Psoas muscle (tissue), 8 donors: ENCODE results near the gene USP10. TPM values are rescaled to one million over a fixed set of nuclear protein-coding genes. Genes with fewer than 3 reads are reported as not detected.
A peak's percentile ranks its signal among the peaks of the same experiment; 100 is the strongest.
"Not testable (repeated sequence)": the region's sequence is repeated elsewhere in the genome, so short reads cannot be mapped to it uniquely, and the experiment has no call there.

Experiments used
- ATAC-seq, 4 donors: fragments of 200-7000 bp; cut with Tn5 transposase; one replicate each; pipeline ENCODE4 v1.9.1; 2020; ENCODE audit warnings: moderate library complexity in 3 of 4, mild to moderate bottlenecking in 2 of 4
- DNase-seq, 2 donors: peaks; one replicate each; pipeline ENCODE4 v3.0.0-alpha.2; 2020
- H3K27ac ChIP-seq: fragments of 200-600 bp; one replicate; pipeline ENCODE4 v1.8.0; 2022
- H3K27me3 ChIP-seq, 3 donors: fragments of 200-600 bp in 1 of 3; one replicate each; pipeline versions ENCODE4 v1.6.1 to v1.8.0; 2013 to 2022; ENCODE audit warnings: low read length in 2 of 3, mild to moderate bottlenecking in 2 of 3, moderate library complexity in 1 of 3; ENCODE audit not compliant: insufficient read depth in 3 of 3
- H3K36me3 ChIP-seq, 2 donors: fragments of 200-600 bp in 1 of 2; one replicate each; pipeline versions ENCODE4 v1.6.1 to v1.8.0; 2013 to 2022; ENCODE audit warnings: low read depth in 1 of 2, mild to moderate bottlenecking in 1 of 2, moderate library complexity in 1 of 2; ENCODE audit not compliant: insufficient read depth in 1 of 2
- H3K4me1 ChIP-seq: fragments of 200-600 bp; one replicate; pipeline ENCODE4 v1.8.0; 2022
- H3K4me3 ChIP-seq: fragments of 200-600 bp; one replicate; pipeline ENCODE4 v1.8.0; 2022; ENCODE audit warnings: mild to moderate bottlenecking
- H3K9me3 ChIP-seq: fragments of 200-600 bp; one replicate; pipeline ENCODE4 v1.8.0; 2022
- WGBS, 3 donors: extraction: QIAGEN DNeasy Blood & Tissue Kit; methylation state at CpG; one replicate each; pipeline versions ENCODE4 v1.1.6 to v1.1.7; 2013; 5-methylcytosine and 5-hydroxymethylcytosine counted together
- intact Hi-C, 2 donors: fragments of 100-400 bp; cut with DNase I; formaldehyde crosslinking; loops; one replicate each; pipeline versions ENCODE4 v1.11.0 to v1.14.2; 2022
- polyA plus RNA-seq, 3 donors: library from polyadenylated mRNA; stranded (reverse); fragments of 200-250 nt; gene quantifications; one replicate each; pipeline ENCODE4 v1.2.3, GENCODE V29; 2013
- total RNA-seq, 4 donors: library from RNA; stranded (reverse); fragmentation: NEBNext Ultra II Directional in 2 of 4; extraction: Animal tissue kit (Norgen Biotek cat#: 25700) in 2 of 4; gene quantifications; one replicate each; pipeline versions ENCODE4 v1.2.1 to v1.2.4, GENCODE V29; 2021 to 2023
- TF ChIP-seq, protein P1 (sequence below): fragments of 200-600 bp; IDR thresholded peaks from one replicate; pipeline ENCODE4 v1.8.0; 2022; ENCODE audit warnings: antibody characterized with exemption
- donor health status: healthy with polysubstance abuse.
- donor health status: DM: no; HTN: no; CAD: no; lungs with moderate emphysema.
- donor health status: Bipolar disorder and iron deficiency.
- donor health status: healthy.
- donor health status: DM: yes; HTN: yes; CAD: no.
- donor health status: DM: no; HTN: no; CAD: no.
- donor health status: DM: no; HTN: no; CAD: no.
- donor health status: DM: yes; HTN: yes; CAD: no.

USP10 gene
- total and polyA plus RNA-seq, 7 donors: 33.9 to 93.0 (median 69.2) TPM

DNA sequence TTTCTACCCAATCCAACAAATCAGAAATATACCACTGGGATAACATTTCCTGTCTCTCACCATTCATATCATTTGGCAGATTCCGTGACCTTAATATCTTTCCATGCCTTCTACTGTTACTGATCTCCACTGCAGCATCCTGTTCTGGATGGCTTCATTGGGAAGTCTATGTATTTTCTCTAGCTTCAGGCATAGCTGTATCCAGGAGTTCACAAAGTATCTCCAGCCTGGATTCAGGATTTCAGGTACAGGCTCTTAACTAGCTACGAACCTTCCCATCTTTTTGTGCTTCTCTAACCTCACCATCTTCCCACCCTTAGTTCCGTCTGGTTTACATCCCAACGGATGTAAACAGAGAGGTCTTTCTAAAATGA lies 15.2 kb upstream of the USP10 start:
- intact Hi-C loops: no loop called here
- H3K27ac ChIP-seq: no peak overlapping the region
- H3K9me3 ChIP-seq: no peaks in the 10 kb centered on the region
- H3K36me3 ChIP-seq: no peaks in the 10 kb centered on the region
- ATAC-seq: no peak
- WGBS, 3 donors: 90 to 94% (median 93%) methylated on average over 4 of the region's 4 CpGs
- no peak for DNase-seq
- TF ChIP-seq, protein P1, sequence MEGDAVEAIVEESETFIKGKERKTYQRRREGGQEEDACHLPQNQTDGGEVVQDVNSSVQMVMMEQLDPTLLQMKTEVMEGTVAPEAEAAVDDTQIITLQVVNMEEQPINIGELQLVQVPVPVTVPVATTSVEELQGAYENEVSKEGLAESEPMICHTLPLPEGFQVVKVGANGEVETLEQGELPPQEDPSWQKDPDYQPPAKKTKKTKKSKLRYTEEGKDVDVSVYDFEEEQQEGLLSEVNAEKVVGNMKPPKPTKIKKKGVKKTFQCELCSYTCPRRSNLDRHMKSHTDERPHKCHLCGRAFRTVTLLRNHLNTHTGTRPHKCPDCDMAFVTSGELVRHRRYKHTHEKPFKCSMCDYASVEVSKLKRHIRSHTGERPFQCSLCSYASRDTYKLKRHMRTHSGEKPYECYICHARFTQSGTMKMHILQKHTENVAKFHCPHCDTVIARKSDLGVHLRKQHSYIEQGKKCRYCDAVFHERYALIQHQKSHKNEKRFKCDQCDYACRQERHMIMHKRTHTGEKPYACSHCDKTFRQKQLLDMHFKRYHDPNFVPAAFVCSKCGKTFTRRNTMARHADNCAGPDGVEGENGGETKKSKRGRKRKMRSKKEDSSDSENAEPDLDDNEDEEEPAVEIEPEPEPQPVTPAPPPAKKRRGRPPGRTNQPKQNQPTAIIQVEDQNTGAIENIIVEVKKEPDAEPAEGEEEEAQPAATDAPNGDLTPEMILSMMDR: no peak
- peaks cover 0 to 4% (median 0%) of the 10 kb centered on the region in 3 donors for H3K27me3 ChIP-seq
- no peaks in the 10 kb centered on the region for H3K4me1 ChIP-seq
- no peak overlapping the region for H3K4me3 ChIP-seq

DNA sequence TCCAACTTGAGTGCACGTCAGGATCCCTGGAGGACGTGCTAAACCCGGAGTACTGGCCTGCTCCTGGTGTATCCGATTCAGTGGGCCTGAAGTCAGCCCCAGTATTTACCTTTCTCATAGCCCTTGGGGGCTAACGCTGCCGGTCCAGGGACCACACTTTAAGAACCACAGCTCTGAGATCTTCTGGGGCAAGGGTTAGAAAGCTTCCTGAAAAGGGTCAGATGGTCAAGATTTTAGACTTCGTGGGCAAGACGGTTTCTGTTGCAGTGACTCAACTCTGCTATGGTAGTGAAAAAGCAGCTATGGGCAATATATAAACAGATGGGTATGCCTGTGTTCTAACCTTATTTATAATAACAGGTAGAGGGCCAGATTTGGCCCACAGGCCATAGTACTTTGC lies 14.6 kb upstream of the USP10 start:
- peaks cover 0 to 4% (median 0%) of the 10 kb centered on the region in 3 donors for H3K27me3 ChIP-seq
- no peaks in the 10 kb centered on the region for H3K36me3 ChIP-seq
- TF ChIP-seq, protein P1: no peak
- no peaks in the 10 kb centered on the region for H3K9me3 ChIP-seq
- H3K4me1 ChIP-seq: no peaks in the 10 kb centered on the region
- no peak for ATAC-seq
- 77 to 85% (median 84%) methylated on average over 8 of the region's 8 CpGs for WGBS, 3 donors
- intact Hi-C loops: no loop called here
- no peak overlapping the region for H3K27ac ChIP-seq
- H3K4me3 ChIP-seq: no peak overlapping the region
- no peak for DNase-seq

DNA sequence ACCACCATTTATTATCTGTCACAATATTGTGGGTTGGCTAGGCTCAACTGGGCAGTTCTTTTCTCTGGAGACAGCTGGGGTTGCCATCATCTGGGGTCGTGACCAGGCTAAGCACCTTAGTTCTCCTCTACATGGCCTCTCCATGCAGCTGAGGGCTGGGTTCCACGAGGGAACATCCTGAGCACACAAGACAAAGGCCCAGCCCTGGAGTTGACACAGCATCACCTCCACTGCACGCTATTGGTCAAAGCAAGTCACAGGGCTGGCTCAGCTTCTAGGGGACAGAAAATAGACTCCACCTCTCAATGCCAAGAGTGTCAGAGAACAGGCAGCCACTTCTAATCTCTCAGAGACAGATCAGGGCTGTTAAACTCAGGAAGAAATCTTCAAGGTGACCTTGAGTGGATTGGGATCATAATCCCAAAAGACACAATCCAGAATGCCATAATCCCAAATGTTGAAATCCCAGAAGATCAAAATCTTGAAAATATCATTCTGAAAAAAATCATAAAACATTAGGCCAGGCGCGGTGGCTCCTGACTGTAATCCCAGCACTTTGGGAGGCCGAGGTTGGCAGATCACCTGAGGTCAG lies 13.0 kb upstream of the USP10 start:
- no peak overlapping the region for H3K4me3 ChIP-seq
- peak in 1 of 4 donors; percentile 43 for ATAC-seq
- no peak for DNase-seq
- intact Hi-C loops: no loop called here
- no peaks in the 10 kb centered on the region for H3K36me3 ChIP-seq
- TF ChIP-seq, protein P1: no peak
- H3K27ac ChIP-seq: no peak overlapping the region
- H3K4me1 ChIP-seq: no peaks in the 10 kb centered on the region
- WGBS, 3 donors: 75 to 82% (median 76%) methylated on average over 6 of the region's 6 CpGs
- H3K27me3 ChIP-seq: no peaks in the 10 kb centered on the region
- H3K9me3 ChIP-seq: no peaks in the 10 kb centered on the region

DNA sequence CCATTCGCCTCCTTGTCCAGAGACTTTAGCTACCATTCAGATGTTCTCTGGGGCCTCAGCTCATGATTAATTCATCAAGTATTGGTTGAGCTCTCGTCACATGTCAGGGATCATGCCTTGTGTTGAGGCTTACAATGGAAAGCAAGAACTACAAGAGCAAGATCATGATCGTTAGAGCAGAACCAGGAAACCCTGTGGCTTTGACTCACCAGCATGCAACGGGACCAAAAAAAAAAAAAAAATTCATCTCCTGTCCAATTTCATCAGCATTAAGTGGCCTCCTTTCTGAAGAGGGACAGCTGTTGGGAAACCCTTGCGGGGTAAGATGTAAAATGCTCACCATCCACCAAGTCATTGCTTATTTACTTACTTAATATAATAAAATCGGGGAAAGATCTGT lies 12.1 kb upstream of the USP10 start:
- Histone ChIP-seq H3K4me1 (no peaks in the 10 kb centered on the region), H3K36me3 (no peaks in the 10 kb centered on the region), H3K27me3 (no peaks in the 10 kb centered on the region), H3K4me3 (no peak overlapping the region), H3K9me3 (no peaks in the 10 kb centered on the region), H3K27ac (no peak overlapping the region)
- DNase-seq: no peak
- WGBS, 3 donors: 78% methylated on average over 6 of the region's 6 CpGs
- intact Hi-C loops: no loop called here
- TF ChIP-seq, protein P1: no peak
- no peak for ATAC-seq

DNA sequence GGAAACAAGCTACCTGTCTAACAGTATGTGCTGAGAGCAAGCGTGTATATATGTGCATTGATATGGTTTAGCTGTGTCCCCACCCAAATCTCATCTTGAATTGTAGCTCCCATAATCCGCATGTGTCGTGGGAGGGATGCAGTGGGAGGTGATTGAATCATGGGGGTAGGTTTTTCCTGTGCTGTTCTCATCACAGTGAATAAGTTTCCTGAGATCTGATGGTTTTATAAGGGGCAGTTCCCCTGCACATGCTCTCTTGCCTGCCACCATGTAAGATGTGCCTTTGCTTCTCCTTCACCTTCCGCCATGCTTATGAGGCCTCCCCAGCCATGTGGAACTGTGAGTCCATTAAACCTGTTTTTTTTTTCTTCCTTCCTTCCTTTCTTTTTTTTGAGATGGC lies 11.6 kb upstream of the USP10 start:
- H3K4me3 ChIP-seq, DNase-seq, H3K4me1 ChIP-seq, ATAC-seq, H3K9me3 ChIP-seq, H3K27me3 ChIP-seq, intact Hi-C loops, H3K36me3 ChIP-seq, H3K27ac ChIP-seq: not testable (repeated sequence)
- WGBS, 3 donors: 97 to 98% (median 98%) methylated on average over 4 of the region's 4 CpGs
